H9 (cell line): Measurements from ENCODE around the gene TMEM208. TPM values are rescaled to one million over a fixed set of nuclear protein-coding genes. Genes with fewer than 3 reads are reported as not detected.

Experiments used
- DNase-seq: peaks from one replicate; pipeline ENCODE4 v3.0.0-alpha.2; 2017
- H2AFZ ChIP-seq: one replicate; pipeline ENCODE4 v1.6.1; 2013; ENCODE audit warnings: mild to moderate bottlenecking, low read length, control low read depth, moderate library complexity
- H2AK5ac ChIP-seq: 2 replicates; pipeline ENCODE4 v1.6.1; 2013; ENCODE audit warnings: low read length, control low read depth, mixed read lengths; ENCODE audit not compliant: insufficient read length
- H2BK120ac ChIP-seq: one replicate; pipeline ENCODE4 v1.6.1; 2013; ENCODE audit warnings: low read depth, mild to moderate bottlenecking, low read length, control low read depth, inconsistent platforms; ENCODE audit not compliant: poor library complexity, severe bottlenecking
- H2BK12ac ChIP-seq: 2 replicates; pipeline ENCODE4 v1.6.1; 2013; ENCODE audit warnings: low read length, control low read depth, mixed read lengths, low read depth; ENCODE audit not compliant: insufficient read length
- H2BK15ac ChIP-seq: 2 replicates; pipeline ENCODE4 v1.6.1; 2013; ENCODE audit warnings: low read depth, low read length, control low read depth
- H2BK20ac ChIP-seq: one replicate; pipeline ENCODE4 v1.6.1; 2013; ENCODE audit warnings: low read depth, mild to moderate bottlenecking, low read length, control low read depth, inconsistent platforms; ENCODE audit not compliant: poor library complexity, severe bottlenecking
- H2BK5ac ChIP-seq: 2 replicates; pipeline ENCODE4 v1.6.1; 2013; ENCODE audit warnings: low read length, control low read depth, mixed read lengths; ENCODE audit not compliant: insufficient read length
- H3K14ac ChIP-seq: 2 replicates; pipeline ENCODE4 v1.6.1; 2013; ENCODE audit warnings: low read length, control low read depth; ENCODE audit not compliant: insufficient read depth
- H3K18ac ChIP-seq: 2 replicates; pipeline ENCODE4 v1.6.1; 2013; ENCODE audit warnings: low read depth, mild to moderate bottlenecking, mixed read lengths, low read length, control low read depth; ENCODE audit not compliant: insufficient read length
- H3K23ac ChIP-seq: 2 replicates; pipeline ENCODE4 v1.6.1; 2013; ENCODE audit warnings: low read length, control low read depth, mixed read lengths, low read depth; ENCODE audit not compliant: insufficient read length
- H3K23me2 ChIP-seq: 2 replicates; pipeline ENCODE4 v1.6.1; 2013; ENCODE audit warnings: low read depth, mild to moderate bottlenecking, mixed read lengths, low read length, control low read depth; ENCODE audit not compliant: insufficient read length, poor library complexity, severe bottlenecking
- H3K27ac ChIP-seq: 2 replicates; pipeline ENCODE4 v1.5.1; 2013; ENCODE audit warnings: low read length, control low read depth, mixed read lengths, low read depth; ENCODE audit not compliant: insufficient read length
- H3K27me3 ChIP-seq: 2 replicates; pipeline ENCODE4 v1.6.1; 2013; ENCODE audit warnings: low read length, control low read depth, inconsistent platforms; ENCODE audit not compliant: insufficient read depth
- H3K4ac ChIP-seq: 2 replicates; pipeline ENCODE4 v1.6.1; 2013; ENCODE audit warnings: low read depth, mild to moderate bottlenecking, control low read depth, inconsistent platforms, low read length, moderate library complexity
- H3K4me1 ChIP-seq: 2 replicates; pipeline ENCODE4 v1.6.1; 2013; ENCODE audit warnings: low read length, control low read depth, inconsistent platforms; ENCODE audit not compliant: insufficient read depth
- H3K4me2 ChIP-seq: 2 replicates; pipeline ENCODE4 v1.6.1; 2013; ENCODE audit warnings: low read length, control low read depth, mixed read lengths; ENCODE audit not compliant: insufficient read length, insufficient read depth
- H3K56ac ChIP-seq: 2 replicates; pipeline ENCODE4 v1.6.1; 2013; ENCODE audit warnings: low read depth, mild to moderate bottlenecking, mixed read lengths, low read length, control low read depth; ENCODE audit not compliant: insufficient read length
- H3K79me1 ChIP-seq: 2 replicates; pipeline ENCODE4 v1.6.1; 2013; ENCODE audit warnings: low read depth, mild to moderate bottlenecking, moderate library complexity, low read length, control low read depth, inconsistent platforms; ENCODE audit not compliant: insufficient read depth, poor library complexity, severe bottlenecking
- H3K79me2 ChIP-seq: 2 replicates; pipeline ENCODE4 v1.6.1; 2013; ENCODE audit warnings: low read length, control low read depth, inconsistent platforms; ENCODE audit not compliant: insufficient read depth
- H3K9ac ChIP-seq: 2 replicates; pipeline ENCODE4 v1.6.1; 2013; ENCODE audit warnings: low read length, control low read depth, mixed read lengths; ENCODE audit not compliant: insufficient read length; ENCODE audit errors: extremely low read depth
- H3K9me3 ChIP-seq: one replicate; pipeline ENCODE4 v1.6.1; 2013; ENCODE audit warnings: low read depth, low read length, inconsistent platforms; ENCODE audit not compliant: control insufficient read depth
- H3T11ph ChIP-seq: one replicate; pipeline ENCODE4 v1.6.1; 2013; ENCODE audit warnings: mild to moderate bottlenecking, low read length, control low read depth, inconsistent platforms
- H4K20me1 ChIP-seq: one replicate; pipeline ENCODE4 v1.6.1; 2013; ENCODE audit not compliant: control insufficient read depth, insufficient read length, insufficient read depth
- H4K5ac ChIP-seq: 2 replicates; pipeline ENCODE4 v1.6.1; 2013; ENCODE audit warnings: low read depth, mild to moderate bottlenecking, mixed read lengths, low read length, control low read depth; ENCODE audit not compliant: insufficient read length
- H4K8ac ChIP-seq: replicated peaks from 2 replicates; pipeline ENCODE4 v1.6.1; 2013; ENCODE audit warnings: low read length, control low read depth, mixed read lengths, low read depth; ENCODE audit not compliant: insufficient read length
- H4K91ac ChIP-seq: 2 replicates; pipeline ENCODE4 v1.6.1; 2013; ENCODE audit warnings: low read depth, mild to moderate bottlenecking, moderate library complexity, mixed read lengths, low read length, control low read depth; ENCODE audit not compliant: insufficient read length
- H3K27ac Mint-ChIP-seq, 3 experiments: 2 replicates in 2 of 3; 3 replicates in 1 of 3; pipeline ENCODE4 v1.8.0; 2020 to 2021; ENCODE audit warnings: mixed read lengths in 3 of 3, mild to moderate bottlenecking in 1 of 3, moderate library complexity in 1 of 3
- H3K27me3 Mint-ChIP-seq: 2 replicates; pipeline ENCODE4 v1.8.0; 2021; ENCODE audit warnings: low read depth, mild to moderate bottlenecking, moderate library complexity, mixed read lengths
- H3K36me3 Mint-ChIP-seq, 3 experiments: 2 replicates in 2 of 3; 3 replicates in 1 of 3; pipeline ENCODE4 v1.8.0; 2020 to 2021; ENCODE audit warnings: low read depth in 3 of 3, mixed read lengths in 3 of 3; ENCODE audit not compliant: insufficient read depth in 1 of 3
- H3K4me1 Mint-ChIP-seq, 2 experiments: 2 replicates each; pipeline ENCODE4 v1.8.0; 2020; ENCODE audit warnings: mixed read lengths in 2 of 2
- H3K4me3 Mint-ChIP-seq, 2 experiments: 2 replicates in 1 of 2; 3 replicates in 1 of 2; pipeline ENCODE4 v1.8.0; 2020 to 2021; ENCODE audit warnings: mild to moderate bottlenecking in 2 of 2, mixed read lengths in 2 of 2, moderate library complexity in 1 of 2
- H3K9me3 Mint-ChIP-seq, 2 experiments: 2 replicates in 1 of 2; 3 replicates in 1 of 2; pipeline ENCODE4 v1.8.0; 2020; ENCODE audit warnings: mild to moderate bottlenecking in 2 of 2, mixed read lengths in 2 of 2, moderate library complexity in 1 of 2
- CTCF ChIP-seq: fragments of 200-600 bp; sonication (generic); conservative IDR thresholded peaks from 3 replicates; pipeline ENCODE4 v1.8.0; 2021; ENCODE audit warnings: antibody characterized with exemption, mild to moderate bottlenecking
- WGBS: extraction: QIAGEN DNeasy Blood & Tissue Kit; methylation state at CpG from one replicate; pipeline ENCODE4 v1.1.7; 2013; ENCODE audit warnings: missing lambda C conversion rate, low lambda C conversion rate, mixed read lengths; ENCODE audit not compliant: insufficient read length; ENCODE audit errors: extremely low coverage; 5-methylcytosine and 5-hydroxymethylcytosine counted together
- total RNA-seq: library from RNA; stranded (reverse); gene quantifications from 2 replicates; pipeline ENCODE4 v1.2.1, GENCODE V29; 2021

The TMEM208 gene
- total RNA-seq, 1 experiment from 2014 or later: 42.6 TPM

- no peak overlapping the region for H4K8ac ChIP-seq
- no peak overlapping the region for H3K27ac ChIP-seq
- no peak overlapping the region for H4K5ac ChIP-seq
- H3K56ac ChIP-seq: no peak overlapping the region
- no peak for DNase-seq
- no peak overlapping the region for H3K4me2 ChIP-seq
- no peak overlapping the region for H3K23ac ChIP-seq
- H2AFZ ChIP-seq: no peak overlapping the region
- no peaks in the 10 kb centered on the region for H3K9me3 ChIP-seq
- no peak overlapping the region for H3K4ac ChIP-seq
- no peak overlapping the region for H2BK5ac ChIP-seq
- no peak overlapping the region for H3T11ph ChIP-seq
- H3K18ac ChIP-seq: no peak overlapping the region
- no CpG with 5 or more reads among the region's 1 CpG for WGBS
- no peaks in the 10 kb centered on the region for H3K27me3 ChIP-seq
- H4K91ac ChIP-seq: no peak overlapping the region
- no peak overlapping the region for H2BK15ac ChIP-seq
- Mint-ChIP-seq H3K27me3 (0 out of 2 replicates have a peak, but pooled peaks cover 2% of the 10 kb centered on the region), H3K36me3 (peaks cover 40 to 73% (median 58%) of the 10 kb centered on the region in 3 experiments), H3K27ac (no peak overlapping the region), H3K4me1 (peaks cover 16 to 28% of the 10 kb centered on the region in 2 experiments), H3K4me3 (no peak overlapping the region; a peak in 2 of 5 replicates), H3K9me3 (no peaks in the 10 kb centered on the region)
- no peak overlapping the region for H3K9ac ChIP-seq
- H3K4me1 ChIP-seq: no peaks in the 10 kb centered on the region
- H2BK20ac ChIP-seq: no peak overlapping the region
- H3K23me2 ChIP-seq: peaks cover 8% of the 10 kb centered on the region
- H2BK12ac ChIP-seq: no peak overlapping the region
- H3K79me1 ChIP-seq: peaks cover 13% of the 10 kb centered on the region
- H3K14ac ChIP-seq: no peak overlapping the region
- H2BK120ac ChIP-seq: no peak overlapping the region
- no peak for TF ChIP-seq CTCF
- no peak overlapping the region for H2AK5ac ChIP-seq
- no peaks in the 10 kb centered on the region for H4K20me1 ChIP-seq
- H3K79me2 ChIP-seq: peaks cover 13% of the 10 kb centered on the region; the same call in 1 of the 2 replicates
Measured at GRCh38 chr16:67196881-67197280, 30.0 kb upstream of the TMEM208 start.
